Stimulated activated naive B cell treated with anti-CD40 and anti-IgM and Interleukin-4, amounts not matched to agents 10 μg/mL and 1 μg/mL and 100 μg/mL, for 72 hours (primary cell): Measurements from ENCODE around the gene ADGRG7.

ENCODE experiments used
- ATAC-seq, 2 donors: fragments of 150-1000 bp; cut with Tn5 transposase; replicated peaks; 2 replicates each; pipeline ENCODE4 v1.10.0; 2021; ENCODE audit warnings: moderate library complexity in 1 of 2
- DNase-seq: peaks from one replicate; pipeline ENCODE4 v3.0.0; 2021
- H3K27ac Mint-ChIP-seq: one replicate; pipeline ENCODE4 v1.8.0; 2022; ENCODE audit warnings: mild to moderate bottlenecking, mixed read lengths
- H3K27me3 Mint-ChIP-seq, 2 donors: one replicate each; pipeline ENCODE4 v1.8.0; 2022; ENCODE audit warnings: mixed read lengths in 2 of 2
- H3K36me3 Mint-ChIP-seq, 2 donors: one replicate each; pipeline ENCODE4 v1.8.0; 2022; ENCODE audit warnings: mixed read lengths in 2 of 2, mild to moderate bottlenecking in 1 of 2
- H3K4me1 Mint-ChIP-seq, 2 donors: one replicate each; pipeline ENCODE4 v1.8.0; 2022; ENCODE audit warnings: mixed read lengths in 2 of 2, mild to moderate bottlenecking in 1 of 2
- H3K4me3 Mint-ChIP-seq, 2 donors: one replicate each; pipeline ENCODE4 v1.8.0; 2022; ENCODE audit warnings: mild to moderate bottlenecking in 2 of 2, mixed read lengths in 2 of 2, moderate library complexity in 1 of 2
- H3K9me3 Mint-ChIP-seq, 2 donors: one replicate each; pipeline ENCODE4 v1.8.0; 2022; ENCODE audit warnings: mixed read lengths in 2 of 2, mild to moderate bottlenecking in 1 of 2

Gene ADGRG7

GRCh38 chr3:100682854-100683760 lies 73.7 kb downstream of the ADGRG7 start:
- peak overlapping the region in 1 of 2 donors; percentile 28 for H3K4me3 Mint-ChIP-seq
- peaks cover 20 to 21% of the 10 kb centered on the region in 2 donors for H3K27me3 Mint-ChIP-seq
- DNase-seq (no peak), ATAC-seq (no peak)
- no peaks in the 10 kb centered on the region for H3K9me3 Mint-ChIP-seq
- no peaks in the 10 kb centered on the region for H3K36me3 Mint-ChIP-seq
- no peak overlapping the region for H3K27ac Mint-ChIP-seq
- peaks cover 5 to 6% of the 10 kb centered on the region in 2 donors for H3K4me1 Mint-ChIP-seq

- Mint-ChIP-seq H3K9me3 (no peaks in the 10 kb centered on the region), H3K4me3 (no peak overlapping the region), H3K4me1 (no peaks in the 10 kb centered on the region), H3K36me3 (no peaks in the 10 kb centered on the region), H3K27me3 (peaks cover 54 to 59% of the 10 kb centered on the region in 2 donors), H3K27ac (no peak overlapping the region)
- DNase-seq, result no peak
- ATAC-seq, result no peak
These were observed 83.8 kb downstream of the ADGRG7 start for GRCh38 chr3:100693225-100693624.

- Mint-ChIP-seq H3K4me3 (no peak overlapping the region), H3K27ac (no peak overlapping the region), H3K36me3 (no peaks in the 10 kb centered on the region), H3K9me3 (no peaks in the 10 kb centered on the region), H3K27me3 (peaks cover 59 to 67% of the 10 kb centered on the region in 2 donors), H3K4me1 (no peaks in the 10 kb centered on the region)
- ATAC-seq (no peak), DNase-seq (no peak)
These were observed 86.3 kb downstream of the ADGRG7 start for GRCh38 chr3:100695696-100696095.

- no peak for DNase-seq
- peaks cover 55 to 67% of the 10 kb centered on the region in 2 donors for H3K27me3 Mint-ChIP-seq
- no peaks in the 10 kb centered on the region for H3K36me3 Mint-ChIP-seq
- no peak overlapping the region for H3K27ac Mint-ChIP-seq
- ATAC-seq, result no peak
- no peak overlapping the region for H3K4me3 Mint-ChIP-seq
- no peaks in the 10 kb centered on the region for H3K9me3 Mint-ChIP-seq
- no peaks in the 10 kb centered on the region for H3K4me1 Mint-ChIP-seq
These were observed 86.8 kb downstream of the ADGRG7 start for GRCh38 chr3:100696161-100696560.

- Mint-ChIP-seq H3K4me1 (no peaks in the 10 kb centered on the region), H3K9me3 (no peaks in the 10 kb centered on the region), H3K4me3 (no peak overlapping the region), H3K36me3 (no peaks in the 10 kb centered on the region), H3K27me3 (peaks cover 51 to 64% of the 10 kb centered on the region in 2 donors), H3K27ac (no peak overlapping the region)
- ATAC-seq (no peak), DNase-seq (no peak)
These were observed 87.8 kb downstream of the ADGRG7 start for GRCh38 chr3:100697172-100697571.

- H3K9me3 Mint-ChIP-seq, result no peaks in the 10 kb centered on the region
- H3K27me3 Mint-ChIP-seq, result peaks cover 51 to 63% of the 10 kb centered on the region in 2 donors
- no peak overlapping the region for H3K4me3 Mint-ChIP-seq
- no peaks in the 10 kb centered on the region for H3K4me1 Mint-ChIP-seq
- no peak overlapping the region for H3K27ac Mint-ChIP-seq
- ATAC-seq (no peak), DNase-seq (no peak)
- no peaks in the 10 kb centered on the region for H3K36me3 Mint-ChIP-seq
These were observed 88.4 kb downstream of the ADGRG7 start for GRCh38 chr3:100697723-100698285.

- no peak for DNase-seq
- no peaks in the 10 kb centered on the region for H3K4me1 Mint-ChIP-seq
- no peak overlapping the region for H3K27ac Mint-ChIP-seq
- H3K27me3 Mint-ChIP-seq, result peaks cover 51 to 62% of the 10 kb centered on the region in 2 donors
- H3K36me3 Mint-ChIP-seq, result no peaks in the 10 kb centered on the region
- no peaks in the 10 kb centered on the region for H3K9me3 Mint-ChIP-seq
- no peak overlapping the region for H3K4me3 Mint-ChIP-seq
- ATAC-seq, result no peak
These were observed 89.3 kb downstream of the ADGRG7 start for GRCh38 chr3:100698736-100699135.

GRCh38 chr3:100700708-100701107 lies 91.3 kb downstream of the ADGRG7 start:
- DNase-seq (no peak), ATAC-seq (no peak)
- Mint-ChIP-seq H3K27ac (no peak overlapping the region), H3K4me3 (no peak overlapping the region), H3K27me3 (peaks cover 56 to 60% of the 10 kb centered on the region in 2 donors), H3K4me1 (no peaks in the 10 kb centered on the region), H3K9me3 (no peaks in the 10 kb centered on the region), H3K36me3 (no peaks in the 10 kb centered on the region)

- H3K27me3 Mint-ChIP-seq, result peaks cover 56 to 61% of the 10 kb centered on the region in 2 donors
- H3K27ac Mint-ChIP-seq, result no peak overlapping the region
- no peaks in the 10 kb centered on the region for H3K4me1 Mint-ChIP-seq
- H3K4me3 Mint-ChIP-seq, result no peak overlapping the region
- H3K9me3 Mint-ChIP-seq, result no peaks in the 10 kb centered on the region
- no peak for ATAC-seq
- no peaks in the 10 kb centered on the region for H3K36me3 Mint-ChIP-seq
- no peak for DNase-seq
These were observed 92.9 kb downstream of the ADGRG7 start for GRCh38 chr3:100702082-100702979.

- Mint-ChIP-seq H3K36me3 (no peaks in the 10 kb centered on the region), H3K4me3 (no peak overlapping the region), H3K27me3 (peaks cover 50 to 54% of the 10 kb centered on the region in 2 donors), H3K4me1 (no peaks in the 10 kb centered on the region), H3K9me3 (no peaks in the 10 kb centered on the region), H3K27ac (no peak overlapping the region)
- DNase-seq, result no peak
- no peak for ATAC-seq
These were observed 93.6 kb downstream of the ADGRG7 start for GRCh38 chr3:100702980-100703345.

- Mint-ChIP-seq H3K27ac (no peak overlapping the region), H3K4me3 (no peak overlapping the region), H3K36me3 (peaks cover 3% of the 10 kb centered on the region in 2 donors), H3K9me3 (peaks cover 5 to 6% of the 10 kb centered on the region in 2 donors), H3K4me1 (peaks cover 5 to 8% of the 10 kb centered on the region in 2 donors), H3K27me3 (peaks cover 42 to 45% of the 10 kb centered on the region in 2 donors)
- ATAC-seq (no peak), DNase-seq (no peak)
These were observed 94.5 kb downstream of the ADGRG7 start for GRCh38 chr3:100703865-100704264.

- Mint-ChIP-seq H3K27ac (no peak overlapping the region), H3K9me3 (peaks cover 9 to 12% of the 10 kb centered on the region in 2 donors)
- ATAC-seq, result no peak
These were observed 97.0 kb downstream of the ADGRG7 start for GRCh38 chr3:100706365-100706764.

GRCh38 chr3:100708644-100708988 lies 99.2 kb downstream of the ADGRG7 start:
- DNase-seq (no peak), ATAC-seq (no peak)
- H3K36me3 Mint-ChIP-seq, result peaks cover 22 to 29% of the 10 kb centered on the region in 2 donors
- peaks cover 22 to 24% of the 10 kb centered on the region in 2 donors for H3K27me3 Mint-ChIP-seq
- peak overlapping the region; percentile 91 to 93 for H3K4me3 Mint-ChIP-seq
- peak overlapping the region; percentile 96 for H3K27ac Mint-ChIP-seq
- H3K9me3 Mint-ChIP-seq, result peaks cover 11 to 12% of the 10 kb centered on the region in 2 donors
- H3K4me1 Mint-ChIP-seq, result peaks cover 23 to 39% of the 10 kb centered on the region in 2 donors

More at GRCh38 chr3:100706365-100706764, 97.0 kb downstream of the ADGRG7 start:
- Mint-ChIP-seq H3K4me3 (no peak overlapping the region), H3K27me3 (peaks cover 31 to 34% of the 10 kb centered on the region in 2 donors), H3K4me1 (peaks cover 14 to 21% of the 10 kb centered on the region in 2 donors), H3K36me3 (peaks cover 15% of the 10 kb centered on the region in 2 donors)
- no peak for DNase-seq
